ENCODE measurements around the gene DERL3. TPM values are rescaled to one million over a fixed set of nuclear protein-coding genes. Genes with fewer than 3 reads are reported as not detected.
A peak's percentile ranks its signal among the peaks of the same experiment; 100 is the strongest.

The DERL3 gene
- total and polyA plus RNA-seq, 2 of the 13 experiments (the other 11 are each of a cell fraction or from before 2014, with no cell fraction given): not detected

DNA sequence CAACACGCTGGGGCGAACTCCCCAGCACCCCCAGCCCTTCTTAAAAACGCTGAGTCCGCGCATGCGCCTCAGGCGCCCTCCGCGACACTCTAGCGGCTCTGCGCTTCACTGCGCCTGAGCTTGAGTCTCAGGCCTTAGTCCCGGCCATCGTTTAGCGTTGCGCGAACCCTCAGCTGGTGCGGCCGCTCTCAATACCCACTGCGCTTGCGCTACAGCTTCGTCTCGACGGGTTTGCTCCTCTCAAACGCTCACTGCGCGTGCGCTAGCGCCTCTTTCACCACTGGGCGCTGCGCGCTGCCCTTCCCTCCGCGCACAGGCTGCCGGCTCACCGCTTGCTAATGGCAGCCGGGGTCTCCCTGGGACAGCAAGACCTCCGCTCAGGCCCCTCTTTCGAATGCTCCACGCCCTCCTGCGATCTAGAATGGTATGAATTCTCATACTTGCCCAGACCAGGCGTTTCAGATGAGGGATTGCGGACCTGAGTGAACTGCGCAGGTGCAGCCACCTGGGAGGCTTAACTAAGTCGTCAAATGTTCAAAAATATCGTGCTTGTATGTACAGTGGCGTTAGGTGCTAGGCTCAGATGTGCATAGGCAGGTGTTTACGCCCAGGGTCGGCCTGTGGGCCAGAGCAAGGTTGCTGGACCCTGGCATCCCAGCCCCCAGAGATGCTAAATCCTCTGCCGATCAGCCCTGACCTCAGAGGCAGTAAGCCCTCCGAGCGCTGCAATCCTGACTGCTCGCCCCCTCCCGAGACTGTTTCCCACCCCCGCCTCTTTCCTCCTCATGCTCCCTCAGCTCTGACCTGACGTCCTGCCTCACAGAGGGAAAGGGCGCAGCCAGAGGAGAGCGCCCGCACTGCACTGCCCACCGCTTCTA is 19.0 kb upstream of the DERL3 start, which contains the start of gene SLC2A11 (continued):
- TF ChIP-seq U2AF2 (IDR thresholded peaks at IDR 0.05; ENCODE audit: low read depth, low read length) (no peak), PHF5A (CRISPR knock-in tag; IDR thresholded peaks at IDR 0.05; ENCODE audit: low read depth, unreplicated experiment) (no peak), NR3C1 (CRISPR knock-in tag; IDR thresholded peaks at IDR 0.05) (no peak), ZNF510 (CRISPR knock-in tag; IDR thresholded peaks at IDR 0.05; ENCODE audit: low read depth) (no peak), TARDBP (CRISPR knock-in tag; IDR thresholded peaks at IDR 0.05) (peak; percentile 11; the same call in 1 of the 2 replicates), SP1 (IDR thresholded peaks at IDR 0.05) (no peak), SP1 (CRISPR knock-in tag; IDR thresholded peaks at IDR 0.05) (no peak; the same call in 1 of the 2 replicates), ZKSCAN1 (IDR thresholded peaks at IDR 0.05; ENCODE audit: low read length) (0 out of 2 replicates have a peak, but pooled peaks have one; percentile 8), THAP11 (CRISPR knock-in tag; IDR thresholded peaks at IDR 0.05) (peak; percentile 29; the same call in 1 of the 2 replicates)
- TF ChIP-seq, protein P1, sequence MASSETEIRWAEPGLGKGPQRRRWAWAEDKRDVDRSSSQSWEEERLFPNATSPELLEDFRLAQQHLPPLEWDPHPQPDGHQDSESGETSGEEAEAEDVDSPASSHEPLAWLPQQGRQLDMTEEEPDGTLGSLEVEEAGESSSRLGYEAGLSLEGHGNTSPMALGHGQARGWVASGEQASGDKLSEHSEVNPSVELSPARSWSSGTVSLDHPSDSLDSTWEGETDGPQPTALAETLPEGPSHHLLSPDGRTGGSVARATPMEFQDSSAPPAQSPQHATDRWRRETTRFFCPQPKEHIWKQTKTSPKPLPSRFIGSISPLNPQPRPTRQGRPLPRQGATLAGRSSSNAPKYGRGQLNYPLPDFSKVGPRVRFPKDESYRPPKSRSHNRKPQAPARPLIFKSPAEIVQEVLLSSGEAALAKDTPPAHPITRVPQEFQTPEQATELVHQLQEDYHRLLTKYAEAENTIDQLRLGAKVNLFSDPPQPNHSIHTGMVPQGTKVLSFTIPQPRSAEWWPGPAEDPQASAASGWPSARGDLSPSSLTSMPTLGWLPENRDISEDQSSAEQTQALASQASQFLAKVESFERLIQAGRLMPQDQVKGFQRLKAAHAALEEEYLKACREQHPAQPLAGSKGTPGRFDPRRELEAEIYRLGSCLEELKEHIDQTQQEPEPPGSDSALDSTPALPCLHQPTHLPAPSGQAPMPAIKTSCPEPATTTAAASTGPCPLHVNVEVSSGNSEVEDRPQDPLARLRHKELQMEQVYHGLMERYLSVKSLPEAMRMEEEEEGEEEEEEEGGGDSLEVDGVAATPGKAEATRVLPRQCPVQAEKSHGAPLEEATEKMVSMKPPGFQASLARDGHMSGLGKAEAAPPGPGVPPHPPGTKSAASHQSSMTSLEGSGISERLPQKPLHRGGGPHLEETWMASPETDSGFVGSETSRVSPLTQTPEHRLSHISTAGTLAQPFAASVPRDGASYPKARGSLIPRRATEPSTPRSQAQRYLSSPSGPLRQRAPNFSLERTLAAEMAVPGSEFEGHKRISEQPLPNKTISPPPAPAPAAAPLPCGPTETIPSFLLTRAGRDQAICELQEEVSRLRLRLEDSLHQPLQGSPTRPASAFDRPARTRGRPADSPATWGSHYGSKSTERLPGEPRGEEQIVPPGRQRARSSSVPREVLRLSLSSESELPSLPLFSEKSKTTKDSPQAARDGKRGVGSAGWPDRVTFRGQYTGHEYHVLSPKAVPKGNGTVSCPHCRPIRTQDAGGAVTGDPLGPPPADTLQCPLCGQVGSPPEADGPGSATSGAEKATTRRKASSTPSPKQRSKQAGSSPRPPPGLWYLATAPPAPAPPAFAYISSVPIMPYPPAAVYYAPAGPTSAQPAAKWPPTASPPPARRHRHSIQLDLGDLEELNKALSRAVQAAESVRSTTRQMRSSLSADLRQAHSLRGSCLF (CRISPR knock-in tag; IDR thresholded peaks at IDR 0.05; ENCODE audit: borderline replicate concordance): no peak
- TF ChIP-seq, protein P2, sequence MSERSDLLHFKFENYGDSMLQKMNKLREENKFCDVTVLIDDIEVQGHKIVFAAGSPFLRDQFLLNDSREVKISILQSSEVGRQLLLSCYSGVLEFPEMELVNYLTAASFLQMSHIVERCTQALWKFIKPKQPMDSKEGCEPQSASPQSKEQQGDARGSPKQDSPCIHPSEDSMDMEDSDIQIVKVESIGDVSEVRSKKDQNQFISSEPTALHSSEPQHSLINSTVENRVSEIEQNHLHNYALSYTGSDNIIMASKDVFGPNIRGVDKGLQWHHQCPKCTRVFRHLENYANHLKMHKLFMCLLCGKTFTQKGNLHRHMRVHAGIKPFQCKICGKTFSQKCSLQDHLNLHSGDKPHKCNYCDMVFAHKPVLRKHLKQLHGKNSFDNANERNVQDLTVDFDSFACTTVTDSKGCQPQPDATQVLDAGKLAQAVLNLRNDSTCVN (CRISPR knock-in tag; IDR thresholded peaks at IDR 0.05; ENCODE audit: borderline replicate concordance): no peak
- TF ChIP-seq, protein P3, sequence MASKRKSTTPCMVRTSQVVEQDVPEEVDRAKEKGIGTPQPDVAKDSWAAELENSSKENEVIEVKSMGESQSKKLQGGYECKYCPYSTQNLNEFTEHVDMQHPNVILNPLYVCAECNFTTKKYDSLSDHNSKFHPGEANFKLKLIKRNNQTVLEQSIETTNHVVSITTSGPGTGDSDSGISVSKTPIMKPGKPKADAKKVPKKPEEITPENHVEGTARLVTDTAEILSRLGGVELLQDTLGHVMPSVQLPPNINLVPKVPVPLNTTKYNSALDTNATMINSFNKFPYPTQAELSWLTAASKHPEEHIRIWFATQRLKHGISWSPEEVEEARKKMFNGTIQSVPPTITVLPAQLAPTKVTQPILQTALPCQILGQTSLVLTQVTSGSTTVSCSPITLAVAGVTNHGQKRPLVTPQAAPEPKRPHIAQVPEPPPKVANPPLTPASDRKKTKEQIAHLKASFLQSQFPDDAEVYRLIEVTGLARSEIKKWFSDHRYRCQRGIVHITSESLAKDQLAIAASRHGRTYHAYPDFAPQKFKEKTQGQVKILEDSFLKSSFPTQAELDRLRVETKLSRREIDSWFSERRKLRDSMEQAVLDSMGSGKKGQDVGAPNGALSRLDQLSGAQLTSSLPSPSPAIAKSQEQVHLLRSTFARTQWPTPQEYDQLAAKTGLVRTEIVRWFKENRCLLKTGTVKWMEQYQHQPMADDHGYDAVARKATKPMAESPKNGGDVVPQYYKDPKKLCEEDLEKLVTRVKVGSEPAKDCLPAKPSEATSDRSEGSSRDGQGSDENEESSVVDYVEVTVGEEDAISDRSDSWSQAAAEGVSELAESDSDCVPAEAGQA (IDR thresholded peaks at IDR 0.05; ENCODE audit: low read depth): no peak
- TF ChIP-seq, protein P3 (CRISPR knock-in tag; IDR thresholded peaks at IDR 0.05; ENCODE audit: borderline replicate concordance): no peak
- TF ChIP-seq, protein P4, sequence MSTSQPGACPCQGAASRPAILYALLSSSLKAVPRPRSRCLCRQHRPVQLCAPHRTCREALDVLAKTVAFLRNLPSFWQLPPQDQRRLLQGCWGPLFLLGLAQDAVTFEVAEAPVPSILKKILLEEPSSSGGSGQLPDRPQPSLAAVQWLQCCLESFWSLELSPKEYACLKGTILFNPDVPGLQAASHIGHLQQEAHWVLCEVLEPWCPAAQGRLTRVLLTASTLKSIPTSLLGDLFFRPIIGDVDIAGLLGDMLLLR (CRISPR knock-in tag; IDR thresholded peaks at IDR 0.05): no peak
- TF ChIP-seq, protein P5, sequence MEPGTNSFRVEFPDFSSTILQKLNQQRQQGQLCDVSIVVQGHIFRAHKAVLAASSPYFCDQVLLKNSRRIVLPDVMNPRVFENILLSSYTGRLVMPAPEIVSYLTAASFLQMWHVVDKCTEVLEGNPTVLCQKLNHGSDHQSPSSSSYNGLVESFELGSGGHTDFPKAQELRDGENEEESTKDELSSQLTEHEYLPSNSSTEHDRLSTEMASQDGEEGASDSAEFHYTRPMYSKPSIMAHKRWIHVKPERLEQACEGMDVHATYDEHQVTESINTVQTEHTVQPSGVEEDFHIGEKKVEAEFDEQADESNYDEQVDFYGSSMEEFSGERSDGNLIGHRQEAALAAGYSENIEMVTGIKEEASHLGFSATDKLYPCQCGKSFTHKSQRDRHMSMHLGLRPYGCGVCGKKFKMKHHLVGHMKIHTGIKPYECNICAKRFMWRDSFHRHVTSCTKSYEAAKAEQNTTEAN (CRISPR knock-in tag; conservative IDR thresholded peaks at IDR 0.05): peak; percentile 59; the same call in 1 of the 2 replicates
